HG02852 (cell line): ENCODE results near the gene NEK7.
"Not testable (repeated sequence)": the region's sequence is repeated elsewhere in the genome, so short reads cannot be mapped to it uniquely, and the experiment has no call there.

Experiments used
- ATAC-seq: cut with Tn5 transposase; IDR thresholded peaks from one replicate; pipeline ENCODE4 v1.9.1; 2021; ENCODE audit warnings: mild to moderate bottlenecking, moderate library complexity; ENCODE audit not compliant: unreplicated experiment

Gene NEK7

DNA sequence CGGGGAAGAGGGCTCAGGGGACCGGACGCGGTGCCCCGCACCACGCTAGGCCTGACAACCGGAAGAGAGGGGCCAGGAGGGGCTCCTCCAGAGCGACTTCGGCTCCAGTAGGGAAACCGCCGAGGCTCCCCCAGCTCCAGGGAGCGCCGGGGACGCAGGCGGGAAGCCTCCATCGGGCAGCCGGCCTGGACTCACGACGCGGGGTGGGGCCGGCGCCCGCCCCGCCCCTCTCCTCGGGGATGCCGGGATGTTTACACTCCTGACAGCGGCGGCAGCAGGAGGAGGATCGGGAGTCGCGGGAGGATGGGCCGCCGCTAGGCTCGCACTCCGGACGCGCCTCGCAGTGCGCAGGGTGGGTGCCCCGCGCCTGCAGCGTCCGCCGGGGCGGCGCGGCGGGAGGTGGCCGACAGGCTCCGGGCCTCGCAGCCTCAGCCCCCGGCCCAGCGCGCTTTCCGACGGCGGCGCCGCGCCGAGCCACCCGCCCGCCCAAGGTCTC lies at the start of gene NEK7:
TSS of gene NEK7 (plus strand) at position 254 of the 496 bp plus-strand sequence. CDS start 75,583 bp downstream, outside the sequence.
- peak; percentile 51 for ATAC-seq

DNA sequence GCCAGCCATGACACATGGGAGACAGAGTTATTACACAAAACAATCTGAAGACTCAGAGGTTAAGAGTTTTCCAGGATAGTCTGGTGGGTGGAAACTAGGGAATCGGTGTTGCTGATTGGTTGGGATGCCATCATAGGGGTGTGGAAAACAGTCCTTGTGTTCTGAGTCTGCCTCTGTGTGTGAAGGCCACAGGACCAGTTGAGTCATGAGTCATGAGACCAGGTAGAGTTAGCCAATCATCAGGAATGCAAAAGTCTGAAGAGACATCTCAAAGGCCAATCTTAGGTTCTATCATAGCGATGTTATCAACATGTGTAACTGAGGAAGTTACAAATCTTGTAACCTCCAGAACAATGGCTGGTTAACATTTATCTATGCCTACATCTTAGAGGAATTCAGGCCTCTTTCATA lies 49.7 kb upstream of the NEK7 start:
- no peak for ATAC-seq

DNA sequence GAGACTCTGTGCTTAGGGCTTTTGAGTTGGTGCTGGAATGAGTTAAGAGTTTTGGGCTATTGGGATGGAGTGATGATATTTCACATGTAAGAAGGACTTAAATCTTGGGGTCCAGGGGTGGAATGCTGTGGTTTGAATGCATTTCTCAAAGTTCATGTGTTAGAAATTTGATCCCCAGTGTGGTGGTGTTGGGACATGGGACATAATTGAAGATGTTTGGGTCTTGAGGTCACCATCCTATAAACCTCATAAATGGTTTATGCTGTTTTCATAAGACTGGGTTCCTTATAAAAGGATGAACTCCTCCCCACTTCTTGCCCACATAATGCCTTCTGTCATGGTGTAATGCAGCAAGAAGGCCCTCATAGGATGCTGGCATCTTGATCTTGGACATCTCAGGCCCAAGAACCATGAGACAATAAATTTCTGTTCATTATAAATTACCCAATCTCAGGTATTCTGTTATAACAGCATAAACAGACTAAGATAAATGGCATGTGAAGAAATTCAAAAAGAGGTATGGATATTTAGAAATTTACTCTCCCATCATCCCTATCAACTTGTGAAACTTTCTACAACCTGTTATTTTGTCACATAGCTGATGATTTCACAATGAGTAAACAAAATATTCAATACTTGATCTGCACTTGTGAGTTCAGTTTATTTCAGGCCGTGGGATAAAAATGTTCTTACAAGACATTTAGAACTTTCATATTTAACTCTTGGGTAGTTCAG lies 48.0 kb upstream of the NEK7 start:
- no peak for ATAC-seq

DNA sequence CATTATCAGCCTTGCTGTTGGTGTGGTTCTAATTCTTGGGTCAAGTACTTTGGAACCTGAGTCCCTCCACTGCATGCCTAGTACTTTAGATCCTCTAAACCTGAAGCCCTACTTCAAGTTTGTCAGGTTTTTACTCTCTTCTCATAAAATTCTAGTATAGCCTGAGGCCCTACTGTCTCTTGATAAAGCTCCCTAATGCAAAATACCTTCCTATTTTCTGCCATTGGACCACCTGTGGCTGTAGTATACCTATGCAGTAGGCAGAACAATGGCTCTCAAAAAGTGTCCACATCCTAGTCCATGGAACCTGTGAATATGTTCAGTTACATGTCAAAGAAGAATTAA lies 47.5 kb upstream of the NEK7 start:
- ATAC-seq: no peak

DNA sequence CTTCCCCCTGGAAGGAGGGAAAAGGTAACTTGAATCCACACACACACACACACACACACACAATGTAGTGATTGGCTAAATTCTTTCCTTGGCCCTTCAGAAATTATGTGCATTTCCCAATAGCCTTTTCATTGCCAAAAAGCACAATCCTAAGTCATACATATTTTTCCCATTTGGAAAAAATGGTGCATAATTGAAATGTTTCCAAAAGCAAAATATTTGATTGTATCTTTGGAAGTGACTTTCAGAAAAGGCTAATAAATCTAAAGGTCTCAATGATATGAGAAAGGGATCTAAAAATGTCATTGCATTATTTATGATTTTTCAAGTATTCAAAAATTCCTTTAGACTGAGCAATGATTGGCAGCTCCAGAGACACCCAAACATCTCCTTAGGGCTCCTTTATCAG lies 43.5 kb upstream of the NEK7 start:
- ATAC-seq: no peak

DNA sequence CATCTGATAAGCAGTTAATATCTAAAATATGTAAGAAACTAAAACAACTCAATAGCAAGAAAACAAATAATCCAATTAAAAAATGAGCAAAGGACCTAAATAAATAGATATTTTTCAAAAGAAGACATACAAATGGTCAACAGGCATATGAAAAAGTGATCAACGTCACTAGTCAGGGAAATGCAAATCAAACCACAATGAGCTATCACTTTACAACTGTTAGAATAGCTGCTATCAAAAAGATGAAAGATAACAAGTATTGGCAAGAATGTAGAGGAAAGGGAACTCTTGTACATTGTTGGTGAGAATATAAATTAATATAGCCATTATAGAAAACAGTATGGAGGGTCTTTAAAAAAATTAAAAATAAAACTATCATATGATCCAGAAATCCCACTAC lies 40.7 kb upstream of the NEK7 start:
- ATAC-seq: no peak

DNA sequence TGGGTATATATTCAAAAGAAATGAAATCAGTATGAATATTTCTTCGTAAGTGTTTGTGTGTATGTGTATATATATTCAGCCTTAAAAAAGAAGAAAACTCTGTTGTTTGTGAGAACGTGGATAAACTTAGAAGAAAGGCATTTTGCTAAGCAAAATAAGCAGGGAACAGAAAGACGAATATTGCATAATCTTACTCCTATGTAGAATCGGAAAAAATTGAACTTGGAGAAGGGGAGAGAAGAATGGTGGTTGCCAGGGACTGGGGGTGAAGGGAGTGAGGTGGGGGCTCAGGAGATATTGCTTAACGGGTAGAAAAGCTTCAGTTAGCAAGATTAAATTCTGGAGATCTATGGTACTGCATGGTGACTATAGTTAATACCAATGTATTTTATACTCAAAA lies 40.3 kb upstream of the NEK7 start:
- ATAC-seq: no peak

DNA sequence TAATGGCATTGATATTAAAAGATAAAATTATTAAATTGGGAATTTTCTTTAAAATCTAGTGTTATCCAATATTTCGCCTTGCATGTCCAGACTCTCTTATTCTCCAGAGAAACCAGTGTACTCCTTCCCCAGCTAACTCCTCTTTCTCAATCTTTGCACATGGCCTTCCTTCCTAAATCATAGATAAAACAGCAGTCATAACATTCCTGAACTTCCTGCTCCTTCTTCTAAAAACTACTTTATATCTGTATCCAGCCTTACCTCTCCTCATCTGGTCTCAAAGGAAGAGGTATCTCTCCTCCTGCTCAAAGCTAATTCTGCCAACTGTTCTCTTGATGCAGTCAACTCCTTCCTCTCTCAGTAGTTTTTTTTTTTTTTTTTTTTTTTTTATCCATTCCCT lies 39.5 kb upstream of the NEK7 start:
- ATAC-seq: no peak

DNA sequence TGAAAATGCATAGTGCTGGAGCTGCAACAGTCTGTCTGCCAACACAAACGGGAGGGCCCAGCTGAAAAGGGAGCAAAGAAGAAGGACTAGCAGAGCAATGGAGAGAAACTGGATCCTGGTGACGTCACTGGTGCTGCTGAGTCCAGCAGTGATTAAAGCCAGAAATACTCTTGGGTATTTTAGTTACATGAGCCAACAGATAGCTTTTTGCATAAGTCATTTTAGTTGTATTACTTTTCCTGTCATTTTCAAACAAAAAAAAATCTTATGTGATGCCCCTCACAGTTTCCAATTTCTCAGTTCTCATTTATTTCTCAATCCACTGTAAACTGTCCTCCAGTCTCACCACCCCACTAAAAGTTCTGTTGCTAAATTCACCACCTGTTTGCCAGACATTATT lies 38.7 kb upstream of the NEK7 start:
- no peak for ATAC-seq

DNA sequence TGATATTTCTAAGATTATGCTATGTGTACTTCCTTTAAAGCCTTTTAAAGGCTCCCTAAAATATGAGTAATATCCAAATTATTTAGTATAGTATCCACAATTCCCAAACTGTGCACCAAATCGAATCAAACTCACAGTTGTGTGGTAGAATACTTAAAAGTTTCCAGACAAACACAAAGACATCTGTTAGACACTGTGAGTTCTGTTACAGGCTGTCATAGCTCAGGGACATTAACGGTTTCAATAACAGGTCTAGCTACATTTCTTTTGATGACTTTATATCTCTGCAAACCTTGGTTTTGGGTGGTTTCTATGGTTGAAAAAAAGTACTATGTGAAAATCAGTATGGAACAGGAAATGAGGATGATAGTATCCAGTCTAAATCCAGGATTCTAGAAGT lies 36.9 kb upstream of the NEK7 start:
- no peak for ATAC-seq

DNA sequence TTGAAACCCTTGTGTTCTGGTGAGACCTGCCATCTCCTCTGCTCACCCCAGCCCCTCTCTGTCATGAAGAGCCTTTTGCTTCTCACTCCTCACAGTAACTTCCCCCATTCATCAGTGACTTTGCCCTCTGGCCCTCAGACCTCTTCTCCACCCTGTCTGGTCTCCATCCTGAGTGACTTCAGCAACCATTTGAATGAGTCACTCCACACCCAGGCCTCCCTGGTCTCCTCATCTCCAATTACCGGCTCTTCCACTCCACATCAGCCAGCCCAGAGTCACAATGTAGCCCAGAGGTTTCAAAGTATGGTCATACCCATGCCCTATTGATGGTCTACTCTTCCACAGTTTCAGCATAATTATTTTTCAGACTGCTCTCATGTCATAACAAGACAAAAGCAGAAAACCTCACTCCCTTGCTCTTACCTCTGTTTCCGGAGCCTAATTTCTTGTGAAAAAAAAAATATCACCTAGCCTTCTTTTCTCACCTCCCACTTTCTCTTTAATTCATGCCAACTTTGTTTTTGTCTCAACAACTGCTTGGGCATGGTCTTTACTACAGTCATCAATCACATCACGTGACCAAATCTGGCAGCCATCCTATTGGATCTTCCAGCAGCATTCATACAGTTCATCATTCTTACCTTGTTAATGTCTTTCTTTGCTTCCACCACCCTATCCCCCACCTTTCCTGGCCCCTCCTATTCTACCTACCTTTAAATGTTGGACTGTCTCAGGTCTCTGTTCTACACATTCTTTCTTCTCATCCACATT lies 35.6 kb upstream of the NEK7 start:
- ATAC-seq: no peak

DNA sequence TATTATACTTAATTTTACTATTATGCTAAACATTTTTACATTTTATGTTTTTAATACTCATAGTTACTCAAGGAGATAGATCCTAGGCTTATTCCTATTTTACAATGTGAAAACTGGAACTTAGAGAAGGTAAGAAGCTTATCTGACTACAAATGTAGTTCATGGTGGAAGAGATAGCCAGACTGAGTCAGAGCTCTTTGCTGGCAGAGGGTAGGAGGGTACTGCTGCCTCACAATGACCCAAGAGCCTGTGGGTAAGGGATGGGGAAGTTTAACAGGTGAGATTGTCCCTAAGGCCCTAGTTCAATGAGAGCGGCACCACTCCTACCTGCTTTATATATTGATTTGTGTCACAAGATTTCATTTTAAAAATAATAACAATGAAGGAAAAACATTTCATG lies 34.1 kb upstream of the NEK7 start:
- no peak for ATAC-seq

DNA sequence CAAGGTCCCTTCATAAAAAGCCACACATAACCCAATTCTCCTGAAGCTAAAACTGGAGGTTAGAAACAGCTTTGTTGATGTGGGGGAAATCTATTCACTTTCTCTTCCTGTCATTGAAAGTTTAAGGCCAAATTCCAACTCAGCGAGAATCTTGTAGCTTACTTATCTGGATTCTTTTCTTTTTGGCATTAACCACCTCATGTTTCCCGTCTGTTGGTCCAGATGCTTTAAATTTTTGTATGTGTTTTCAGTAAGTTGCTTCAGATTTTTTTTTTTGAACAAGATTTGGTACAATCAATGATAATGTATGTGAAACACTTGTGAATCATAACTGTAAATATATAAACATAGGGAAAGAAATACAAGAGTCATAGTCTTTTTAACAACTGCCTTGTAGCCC lies 33.7 kb upstream of the NEK7 start:
- no peak for ATAC-seq

DNA sequence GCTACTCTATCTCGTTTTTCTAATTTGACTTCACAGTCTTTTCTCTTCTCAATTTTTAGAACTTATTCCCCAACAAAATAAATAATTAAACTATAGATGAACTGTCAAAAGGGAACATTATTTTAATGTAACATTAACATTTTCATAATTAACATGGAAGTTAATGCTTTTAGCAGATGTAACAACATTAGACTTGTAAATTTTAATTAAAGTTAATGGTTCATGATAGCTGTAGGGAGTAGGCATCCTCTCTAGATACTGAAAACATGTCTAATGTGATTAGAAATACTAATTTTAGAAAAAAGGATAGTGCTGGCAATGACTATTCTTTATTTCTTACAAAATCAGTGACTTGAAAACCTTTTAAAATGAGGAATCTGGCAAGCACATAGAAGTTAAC lies 32.1 kb upstream of the NEK7 start:
- ATAC-seq: no peak

DNA sequence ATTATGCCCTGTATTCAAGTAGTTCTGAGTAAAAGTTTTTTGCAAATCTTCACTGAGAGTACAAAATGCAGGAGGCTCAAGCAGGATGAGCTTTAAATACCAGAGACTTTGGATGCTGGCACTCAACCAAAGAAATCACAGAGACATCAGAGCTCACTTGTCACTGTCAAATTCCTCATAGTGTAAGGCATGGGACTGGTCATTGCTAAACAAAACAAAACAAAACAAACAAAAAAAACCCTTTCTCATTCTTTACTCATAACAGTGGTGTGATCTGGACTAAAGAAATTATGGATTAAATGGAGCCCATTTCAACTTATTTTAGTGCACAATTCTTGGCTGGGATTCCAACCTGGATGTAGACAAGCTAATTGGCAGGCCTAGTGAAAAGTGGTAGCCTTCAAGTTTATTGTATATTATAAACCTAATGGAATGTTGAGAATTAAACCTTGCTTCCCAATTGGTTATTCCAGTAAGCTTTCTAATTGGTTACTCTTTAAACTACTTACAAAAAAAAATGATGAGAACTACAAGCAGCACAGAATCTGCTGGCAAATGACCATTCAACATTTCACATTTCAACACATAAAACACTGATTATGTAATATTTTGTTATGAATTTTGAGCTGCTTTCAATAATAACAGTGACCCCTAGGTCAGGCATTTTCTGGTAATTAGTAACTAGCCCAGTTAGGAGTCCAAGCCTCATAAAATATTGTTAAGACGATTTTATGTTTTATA lies 30.6 kb upstream of the NEK7 start:
- ATAC-seq: no peak

DNA sequence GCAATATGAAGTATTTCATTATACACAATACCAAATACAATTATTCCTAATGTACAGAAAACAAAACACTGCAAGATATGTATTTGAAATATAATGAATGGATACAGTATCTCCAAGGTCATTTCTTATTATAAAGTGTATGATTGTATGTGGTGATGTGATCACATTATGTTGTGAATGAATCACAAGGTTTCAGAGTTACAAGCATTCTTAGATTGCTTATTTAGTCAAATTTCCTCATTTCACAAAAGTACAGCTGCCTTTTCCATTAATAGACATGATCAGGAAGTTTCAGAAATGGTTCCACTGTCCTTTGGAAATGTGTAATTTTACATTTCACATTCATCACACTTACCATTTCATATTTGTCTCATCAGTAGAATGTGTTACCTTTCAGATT lies 28.3 kb upstream of the NEK7 start:
- no peak for ATAC-seq

DNA sequence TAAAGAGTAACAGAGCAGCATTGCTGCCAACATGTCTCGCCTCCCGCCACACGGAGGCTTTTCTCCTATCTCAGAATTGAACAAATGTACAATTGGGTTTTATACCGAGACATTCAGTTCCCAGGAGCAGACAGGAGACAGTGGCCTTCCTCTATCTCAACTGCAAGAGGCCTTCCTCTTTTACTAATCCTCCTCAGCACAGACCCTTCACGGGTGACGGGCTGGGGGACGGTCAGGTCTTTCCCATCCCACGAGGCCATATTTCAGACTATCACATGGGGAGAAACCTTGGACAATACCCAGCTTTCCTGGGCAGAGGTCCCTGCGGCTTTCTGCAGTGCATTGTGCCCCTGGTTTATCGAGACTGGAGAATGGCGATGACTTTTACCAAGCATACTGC lies 26.7 kb upstream of the NEK7 start:
- ATAC-seq: not testable (repeated sequence)

DNA sequence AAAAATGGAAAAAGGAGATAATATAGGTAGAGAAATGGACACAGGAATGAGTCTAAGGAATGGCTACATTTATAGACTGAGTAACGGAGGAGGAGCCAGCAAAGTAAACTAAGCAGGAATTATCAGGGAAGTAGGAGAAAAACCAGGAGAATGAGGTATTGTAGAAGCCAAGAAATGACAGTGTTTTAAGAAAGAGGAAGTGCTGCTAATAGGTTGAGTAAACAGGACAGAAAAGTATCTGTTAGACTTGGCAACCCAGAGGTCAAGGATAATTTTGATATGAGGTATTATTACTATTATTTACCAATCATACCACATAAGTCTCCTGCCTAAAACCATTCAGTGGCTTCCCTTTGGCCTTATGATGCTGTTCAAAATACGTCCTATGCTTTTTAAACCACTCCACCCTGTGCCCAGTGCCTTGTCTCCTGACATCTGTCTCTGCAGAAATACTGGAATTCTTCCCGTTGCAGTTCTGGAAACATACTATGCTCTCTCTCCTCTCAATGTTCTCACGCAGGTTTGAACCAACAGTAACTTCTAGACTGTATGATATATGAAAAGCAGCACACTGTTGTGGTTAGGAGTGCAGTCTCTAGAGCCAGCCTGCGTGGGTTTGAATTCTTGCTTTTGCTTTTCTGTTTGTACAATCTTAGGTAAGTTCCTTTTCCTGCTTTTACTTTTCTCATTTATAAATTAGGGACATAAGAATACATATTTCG lies 24.6 kb upstream of the NEK7 start:
- ATAC-seq: peak; percentile 89

DNA sequence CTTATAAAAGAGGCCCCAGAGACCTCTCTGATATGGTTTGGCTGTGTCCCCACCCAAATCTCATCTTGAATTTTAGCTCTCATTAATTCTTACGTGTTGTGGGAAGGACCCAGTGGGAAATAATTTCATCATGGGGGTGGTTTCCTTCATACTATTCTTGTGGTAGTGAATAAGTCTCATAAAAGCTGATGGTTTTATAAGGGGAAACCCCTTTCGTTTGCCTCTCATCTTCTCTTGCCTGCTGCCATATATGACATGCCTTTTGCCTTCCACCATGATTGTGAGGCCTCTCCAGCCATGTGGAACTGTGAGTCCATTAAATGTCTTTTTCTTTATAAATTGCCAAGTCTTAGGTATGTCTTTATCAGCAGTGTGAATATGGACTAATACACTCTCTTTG lies 22.5 kb upstream of the NEK7 start:
- ATAC-seq: no peak

DNA sequence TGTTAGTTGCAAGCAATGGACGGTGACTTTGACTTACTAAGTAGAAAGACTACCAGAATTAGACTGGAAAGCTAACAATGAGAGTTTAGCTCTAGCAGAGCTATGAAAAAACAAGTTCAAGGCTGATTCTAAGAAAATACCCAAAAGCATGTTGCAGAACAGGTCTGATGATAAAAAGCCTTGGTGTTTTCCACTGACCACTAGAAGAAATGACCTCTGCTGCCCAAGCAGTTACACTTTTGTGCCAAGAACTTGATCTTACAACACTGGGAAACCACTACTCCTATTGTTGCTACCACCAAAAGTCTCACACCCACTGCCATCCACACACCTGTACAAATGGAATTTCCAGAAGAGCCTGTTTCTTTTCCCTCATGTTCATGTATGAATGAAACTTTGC lies 21.4 kb upstream of the NEK7 start:
- ATAC-seq: no peak
